Stimulated activated CD4-positive, alpha-beta T cell treated with anti-CD3 and anti-CD28 coated beads, Interleukin-2, amount 100 ng/mL, for 48 hours (primary cell): ENCODE results near the gene WDR46.

ENCODE experiments used
- DNase-seq, 2 donors: peaks; one replicate each; pipeline ENCODE4 v3.0.0-alpha.2; 2020

WDR46 gene

GRCh38 chr6:33313709-33314514, 24.9 kb upstream of the WDR46 start, which contains the start of gene TAPBP:
TAPBP (minus strand) TSS chr6:33314078; CDS start chr6:33314041, 37 bp downstream.
- peak; percentile 64 to 69 for DNase-seq

GRCh38 chr6:33313105-33313708, 24.2 kb upstream of the WDR46 start:
- peak; percentile 32 to 34 for DNase-seq

GRCh38 chr6:33312361-33313104, 23.5 kb upstream of the WDR46 start:
- DNase-seq, result peak; percentile 64

GRCh38 chr6:33306356-33306755, 17.3 kb upstream of the WDR46 start:
- DNase-seq, result no peak

GRCh38 chr6:33305052-33305451, 16.0 kb upstream of the WDR46 start:
- no peak for DNase-seq

GRCh38 chr6:33304216-33304615, 15.2 kb upstream of the WDR46 start:
- no peak for DNase-seq

- DNase-seq, result no peak
These were observed 12.8 kb upstream of the WDR46 start for GRCh38 chr6:33301877-33302276.

GRCh38 chr6:33299237-33299944, 10.4 kb upstream of the WDR46 start:
- DNase-seq, result peak; percentile 91 to 92

- DNase-seq, result no peak
These were observed 9.8 kb upstream of the WDR46 start, which contains the start of gene RGL2 for GRCh38 chr6:33298773-33299236. RGL2 (minus strand) TSS chr6:33298942; CDS start chr6:33298610, 332 bp downstream.

GRCh38 chr6:33297956-33298772, 9.1 kb upstream of the WDR46 start:
- peak in 1 of 2 donors; percentile 62 for DNase-seq

- no peak for DNase-seq
These were observed 8.4 kb upstream of the WDR46 start for GRCh38 chr6:33297406-33297955.

- no peak for DNase-seq
These were observed 7.9 kb upstream of the WDR46 start for GRCh38 chr6:33296797-33297405.

GRCh38 chr6:33295621-33296369, 6.8 kb upstream of the WDR46 start:
- DNase-seq, result no peak

GRCh38 chr6:33294086-33294823, 5.2 kb upstream of the WDR46 start:
- DNase-seq, result no peak

- no peak for DNase-seq
These were observed 4.1 kb upstream of the WDR46 start for GRCh38 chr6:33292996-33293682.

GRCh38 chr6:33290459-33290858, 1.4 kb upstream of the WDR46 start:
- no peak for DNase-seq

GRCh38 chr6:33289784-33290315, 811 bp upstream of the WDR46 start:
- DNase-seq, result no peak

- DNase-seq, result no peak
These were observed 708 bp downstream of the WDR46 start for GRCh38 chr6:33288141-33288920.
